Measurements from ENCODE around the gene IQCE.

The IQCE gene

DNA sequence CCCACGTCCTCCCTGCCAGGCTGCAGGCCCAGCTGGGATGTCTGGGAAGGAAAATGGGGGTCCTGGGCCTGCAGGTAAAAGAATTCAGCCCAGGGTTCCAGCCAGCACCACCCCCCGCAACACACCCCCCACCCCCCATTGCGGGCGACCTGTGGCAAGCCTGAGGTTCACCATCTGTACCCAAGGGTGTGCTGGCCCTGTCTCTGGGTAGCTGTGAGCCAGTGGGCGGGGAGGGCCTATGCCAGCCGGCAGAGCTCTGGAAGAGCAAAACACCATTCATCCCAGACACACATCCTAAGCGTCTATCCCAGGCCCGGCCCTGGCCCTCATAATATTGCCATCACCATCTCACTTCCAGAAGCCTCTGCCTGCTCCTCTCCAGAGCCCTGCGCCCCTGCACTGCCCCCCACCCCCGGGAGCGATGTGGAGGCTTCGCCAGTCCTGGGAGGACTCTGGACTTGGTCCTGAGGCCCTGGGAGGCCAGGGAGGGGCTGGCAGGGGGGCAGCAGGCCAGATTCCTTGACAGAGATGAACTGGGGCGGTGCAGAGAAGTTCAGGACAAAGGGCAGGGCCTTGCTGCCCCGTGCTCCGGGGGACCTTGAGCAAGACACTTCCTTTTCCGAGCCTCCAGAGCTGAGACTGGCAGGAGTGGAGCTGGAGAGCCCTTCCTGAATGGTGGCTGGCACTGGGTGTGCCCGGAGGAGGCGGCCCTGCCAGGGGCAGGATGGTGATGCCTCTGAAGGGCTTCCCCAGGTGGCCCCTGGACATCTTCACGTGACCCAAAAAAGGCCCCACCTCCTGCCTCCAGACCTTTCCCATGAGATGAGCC lies 64.3 kb downstream of the IQCE start:
- Histone ChIP-seq H3K36me3 (ENCODE audit: control insufficient read depth, insufficient read depth, low read length) (no peaks in the 10 kb centered on the region), H3K4me1 (ENCODE audit: control insufficient read depth, insufficient read depth, low read length) (peaks cover 11% of the 10 kb centered on the region; the same call in 1 of the 2 replicates), H3K27ac (ENCODE audit: low read length) (no peak overlapping the region), H3K4me3 (ENCODE audit: low read length) (no peak overlapping the region), H3K9me3 (ENCODE audit: control insufficient read depth, insufficient read depth, low read length) (no peaks in the 10 kb centered on the region), H3K27me3 (ENCODE audit: control insufficient read depth, insufficient read depth, low read length) (no peaks in the 10 kb centered on the region)
- WGBS (ENCODE audit: insufficient coverage, insufficient read length), result no CpG with 5 or more reads among the region's 19 CpGs
- no peak for DNase-seq (ENCODE audit: low read depth, low spot score)

DNA sequence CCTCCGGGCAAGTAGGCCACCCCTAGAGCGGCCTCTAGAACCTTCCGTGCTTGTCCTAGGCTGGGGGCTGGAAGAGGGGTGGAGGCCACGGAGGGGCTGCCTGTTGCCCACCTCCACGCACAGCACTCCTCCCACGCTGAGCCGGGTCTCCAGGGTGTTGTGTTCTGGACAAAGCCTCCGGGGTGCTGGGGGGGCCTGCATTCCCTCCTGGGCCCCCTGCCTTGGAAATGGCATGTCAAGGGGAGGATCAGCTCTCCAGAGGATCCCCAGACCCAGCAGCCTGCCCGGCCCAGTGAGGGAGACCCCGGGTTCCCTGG lies 64.9 kb downstream of the IQCE start:
- WGBS (ENCODE audit: insufficient coverage, insufficient read length), result no CpG with 5 or more reads among the region's 10 CpGs
- H3K27ac ChIP-seq (ENCODE audit: low read length), result no peak overlapping the region
- H3K27me3 ChIP-seq (ENCODE audit: control insufficient read depth, insufficient read depth, low read length), result no peaks in the 10 kb centered on the region
- H3K9me3 ChIP-seq (ENCODE audit: control insufficient read depth, insufficient read depth, low read length), result no peaks in the 10 kb centered on the region
- DNase-seq (ENCODE audit: low read depth, low spot score), result no peak
- H3K4me3 ChIP-seq (ENCODE audit: low read length), result no peak overlapping the region
- no peaks in the 10 kb centered on the region for H3K36me3 ChIP-seq (ENCODE audit: control insufficient read depth, insufficient read depth, low read length)
- H3K4me1 ChIP-seq (ENCODE audit: control insufficient read depth, insufficient read depth, low read length), result peaks cover 11% of the 10 kb centered on the region; the same call in 1 of the 2 replicates

DNA sequence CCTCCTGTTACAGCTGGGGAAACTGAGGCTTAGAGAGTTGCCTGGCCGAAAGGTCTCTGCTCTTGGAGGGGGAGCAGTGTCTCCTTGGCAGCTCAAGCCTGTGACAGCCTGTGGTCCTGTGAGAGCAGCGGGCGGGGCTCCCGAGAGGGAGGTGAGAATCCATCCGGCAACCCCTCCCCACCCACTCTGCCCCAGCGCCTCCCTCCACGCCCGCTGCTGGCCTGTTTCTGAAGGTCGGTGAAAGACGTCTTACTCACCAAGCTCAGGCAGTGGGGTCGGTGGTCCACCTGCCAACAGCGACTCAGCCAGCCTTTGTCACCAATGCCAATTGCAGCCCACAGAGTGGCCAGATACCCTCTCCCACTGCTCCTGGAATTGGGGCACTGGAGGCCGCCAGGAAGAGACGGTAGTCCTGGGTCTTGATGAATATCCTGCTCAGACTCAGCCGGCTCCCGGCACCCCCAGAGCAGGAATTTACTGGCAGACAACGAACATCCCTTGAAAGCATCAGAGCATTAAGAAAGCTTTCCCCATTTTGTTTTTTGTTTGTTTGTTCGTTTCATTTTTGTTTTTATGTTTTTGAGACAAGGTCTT lies 65.6 kb downstream of the IQCE start:
- no peak for DNase-seq (ENCODE audit: low read depth, low spot score)
- Histone ChIP-seq H3K4me3 (ENCODE audit: low read length) (no peak overlapping the region), H3K36me3 (ENCODE audit: control insufficient read depth, insufficient read depth, low read length) (no peaks in the 10 kb centered on the region), H3K9me3 (ENCODE audit: control insufficient read depth, insufficient read depth, low read length) (no peaks in the 10 kb centered on the region), H3K27me3 (ENCODE audit: control insufficient read depth, insufficient read depth, low read length) (no peaks in the 10 kb centered on the region), H3K4me1 (ENCODE audit: control insufficient read depth, insufficient read depth, low read length) (peaks cover 11% of the 10 kb centered on the region; the same call in 1 of the 2 replicates), H3K27ac (ENCODE audit: low read length) (no peak overlapping the region)
- no CpG with 5 or more reads among the region's 18 CpGs for WGBS (ENCODE audit: insufficient coverage, insufficient read length)

DNA sequence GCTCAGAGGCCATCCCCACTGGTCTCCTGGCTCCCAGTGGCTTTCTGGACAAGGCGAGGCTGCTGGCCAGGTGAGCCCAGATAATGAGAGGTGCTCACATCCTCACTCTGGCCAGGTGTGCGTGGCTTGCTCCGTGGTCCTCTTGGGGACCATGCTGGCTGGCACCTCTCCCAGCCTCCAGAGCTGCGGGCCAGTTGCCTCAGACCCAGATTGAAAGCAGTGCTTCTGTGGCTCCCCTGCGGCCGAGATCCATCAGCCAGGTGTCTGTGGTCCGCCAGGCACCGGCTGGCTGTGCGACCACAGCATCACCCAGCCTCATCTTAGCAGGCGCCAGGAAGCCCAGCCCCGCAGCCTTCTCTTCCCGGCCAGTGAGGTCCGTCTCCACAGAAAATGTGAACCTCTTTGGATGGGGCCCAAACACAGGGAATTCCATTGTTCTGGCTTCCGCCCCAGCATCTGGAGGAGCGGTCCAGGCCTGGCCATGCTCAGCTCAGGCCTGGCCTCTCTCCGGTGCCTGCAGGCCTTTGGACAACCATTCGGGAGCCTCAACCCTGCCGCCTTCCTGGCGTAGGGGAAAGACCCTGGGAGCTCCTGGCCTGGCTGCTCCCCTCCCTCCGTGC lies 67.8 kb downstream of the IQCE start:
- DNase-seq (ENCODE audit: low read depth, low spot score), result no peak
- Histone ChIP-seq H3K4me1 (ENCODE audit: control insufficient read depth, insufficient read depth, low read length) (peaks cover 7% of the 10 kb centered on the region; the same call in 1 of the 2 replicates), H3K4me3 (ENCODE audit: low read length) (no peak overlapping the region), H3K9me3 (ENCODE audit: control insufficient read depth, insufficient read depth, low read length) (no peaks in the 10 kb centered on the region), H3K36me3 (ENCODE audit: control insufficient read depth, insufficient read depth, low read length) (no peaks in the 10 kb centered on the region), H3K27ac (ENCODE audit: low read length) (no peak overlapping the region), H3K27me3 (ENCODE audit: control insufficient read depth, insufficient read depth, low read length) (no peaks in the 10 kb centered on the region)
- no CpG with 5 or more reads among the region's 20 CpGs for WGBS (ENCODE audit: insufficient coverage, insufficient read length)

DNA sequence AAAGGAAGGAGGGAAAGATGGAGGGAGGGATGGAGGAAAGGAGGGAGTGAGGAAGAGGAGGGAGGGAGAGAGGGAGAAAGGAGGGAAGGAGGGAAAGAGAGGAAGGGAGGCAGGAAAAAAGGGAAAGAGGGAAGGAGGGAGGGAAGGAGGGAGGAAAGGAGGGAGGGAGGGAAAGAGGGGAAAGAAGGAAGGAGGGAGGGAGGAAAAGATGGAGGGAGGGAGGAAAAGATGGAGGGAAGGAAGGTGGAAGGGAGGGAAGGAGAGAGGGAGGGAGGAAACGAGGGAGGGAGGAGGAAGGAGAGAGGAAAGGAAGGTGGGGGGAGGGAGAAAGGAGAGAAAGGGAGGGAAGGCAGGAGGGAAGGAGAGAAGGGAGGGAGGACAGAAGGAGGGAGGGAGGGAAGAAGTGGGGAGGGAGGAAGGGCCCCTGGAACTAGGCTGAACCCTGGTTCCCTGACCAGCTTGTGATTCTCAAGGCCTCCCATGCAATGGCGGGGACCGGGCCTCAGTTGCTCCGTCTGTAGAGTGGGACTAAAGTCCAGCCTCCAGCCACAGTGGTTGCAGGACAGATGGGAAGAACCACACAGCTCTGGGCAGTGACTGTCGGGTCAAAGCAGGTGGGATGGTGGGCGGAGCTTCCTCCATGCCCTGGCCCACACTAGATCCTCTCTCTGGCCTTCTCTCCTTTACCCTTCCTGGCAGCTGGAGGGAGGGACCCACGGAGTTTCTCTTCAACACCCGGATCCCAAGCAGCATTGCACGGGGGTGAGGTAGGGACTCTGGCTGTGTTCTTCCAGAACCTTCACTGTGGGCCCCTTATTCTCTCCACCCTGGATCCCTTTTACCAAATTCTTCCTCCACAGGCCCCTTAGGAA lies 68.7 kb downstream of the IQCE start:
- whole genome bisulfite sequencing (ENCODE audit: insufficient coverage, insufficient read length), result 100% methylated on average over 1 of the region's 9 CpGs
- H3K4me1 ChIP-seq (ENCODE audit: control insufficient read depth, insufficient read depth, low read length), result 0 out of 2 replicates have a peak, but pooled peaks cover 2% of the 10 kb centered on the region
- no peak for DNase-seq (ENCODE audit: low read depth, low spot score)
- no peaks in the 10 kb centered on the region for H3K9me3 ChIP-seq (ENCODE audit: control insufficient read depth, insufficient read depth, low read length)
- no peak overlapping the region for H3K27ac ChIP-seq (ENCODE audit: low read length)
- no peaks in the 10 kb centered on the region for H3K36me3 ChIP-seq (ENCODE audit: control insufficient read depth, insufficient read depth, low read length)
- H3K27me3 ChIP-seq (ENCODE audit: control insufficient read depth, insufficient read depth, low read length), result no peaks in the 10 kb centered on the region
- no peak overlapping the region for H3K4me3 ChIP-seq (ENCODE audit: low read length)

DNA sequence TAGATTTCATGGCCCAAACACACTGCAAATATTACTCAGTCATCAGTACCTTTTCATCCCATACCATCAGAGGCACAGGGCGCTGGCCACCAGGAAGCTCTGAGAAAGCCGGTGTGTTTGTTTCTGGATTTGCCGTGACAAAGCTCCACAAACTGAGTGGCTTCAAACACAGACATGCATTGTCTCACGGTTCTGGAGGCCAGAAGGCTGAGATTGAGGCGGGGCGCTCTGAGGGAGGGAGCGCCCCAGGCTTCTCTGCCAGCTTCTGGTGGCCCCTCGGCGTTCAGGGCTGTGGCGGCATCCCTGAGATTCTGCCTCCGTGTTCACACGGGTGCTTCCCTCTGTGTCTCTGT lies 69.3 kb downstream of the IQCE start:
- no peak for DNase-seq (ENCODE audit: low read depth, low spot score)
- no peak overlapping the region for H3K4me3 ChIP-seq (ENCODE audit: low read length)
- H3K36me3 ChIP-seq (ENCODE audit: control insufficient read depth, insufficient read depth, low read length), result no peaks in the 10 kb centered on the region
- H3K4me1 ChIP-seq (ENCODE audit: control insufficient read depth, insufficient read depth, low read length), result 0 out of 2 replicates have a peak, but pooled peaks cover 3% of the 10 kb centered on the region
- WGBS (ENCODE audit: insufficient coverage, insufficient read length), result no CpG with 5 or more reads among the region's 12 CpGs
- H3K27ac ChIP-seq (ENCODE audit: low read length), result no peak overlapping the region
- no peaks in the 10 kb centered on the region for H3K27me3 ChIP-seq (ENCODE audit: control insufficient read depth, insufficient read depth, low read length)
- no peaks in the 10 kb centered on the region for H3K9me3 ChIP-seq (ENCODE audit: control insufficient read depth, insufficient read depth, low read length)

DNA sequence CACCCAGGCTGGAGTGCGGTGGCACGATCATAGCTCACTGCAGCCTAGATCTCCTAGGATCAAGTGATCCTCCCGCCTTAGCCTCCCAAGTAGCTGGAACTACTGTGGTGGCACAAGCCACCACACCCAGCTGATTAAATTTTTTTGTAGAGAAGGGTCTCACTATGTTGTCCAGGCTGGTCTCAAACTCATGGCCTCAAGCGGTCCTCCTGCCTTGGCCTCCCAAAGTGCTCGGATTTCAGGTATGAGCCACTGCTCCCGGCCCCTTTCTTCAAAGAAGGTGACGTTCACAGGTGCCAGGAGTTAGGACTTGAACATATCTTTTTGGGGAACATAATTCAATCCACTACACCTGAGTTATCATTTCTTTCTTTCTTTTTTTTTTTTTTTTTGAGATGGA lies 70.1 kb downstream of the IQCE start:
- Histone ChIP-seq H3K36me3 (ENCODE audit: control insufficient read depth, insufficient read depth, low read length) (no peaks in the 10 kb centered on the region), H3K9me3 (ENCODE audit: control insufficient read depth, insufficient read depth, low read length) (no peaks in the 10 kb centered on the region), H3K27me3 (ENCODE audit: control insufficient read depth, insufficient read depth, low read length) (no peaks in the 10 kb centered on the region), H3K4me1 (ENCODE audit: control insufficient read depth, insufficient read depth, low read length) (peaks cover 5% of the 10 kb centered on the region; the same call in 1 of the 2 replicates), H3K27ac (ENCODE audit: low read length) (no peak overlapping the region), H3K4me3 (ENCODE audit: low read length) (no peak overlapping the region)
- WGBS (ENCODE audit: insufficient coverage, insufficient read length), result no CpG with 5 or more reads among the region's 7 CpGs
- no peak for DNase-seq (ENCODE audit: low read depth, low spot score)

DNA sequence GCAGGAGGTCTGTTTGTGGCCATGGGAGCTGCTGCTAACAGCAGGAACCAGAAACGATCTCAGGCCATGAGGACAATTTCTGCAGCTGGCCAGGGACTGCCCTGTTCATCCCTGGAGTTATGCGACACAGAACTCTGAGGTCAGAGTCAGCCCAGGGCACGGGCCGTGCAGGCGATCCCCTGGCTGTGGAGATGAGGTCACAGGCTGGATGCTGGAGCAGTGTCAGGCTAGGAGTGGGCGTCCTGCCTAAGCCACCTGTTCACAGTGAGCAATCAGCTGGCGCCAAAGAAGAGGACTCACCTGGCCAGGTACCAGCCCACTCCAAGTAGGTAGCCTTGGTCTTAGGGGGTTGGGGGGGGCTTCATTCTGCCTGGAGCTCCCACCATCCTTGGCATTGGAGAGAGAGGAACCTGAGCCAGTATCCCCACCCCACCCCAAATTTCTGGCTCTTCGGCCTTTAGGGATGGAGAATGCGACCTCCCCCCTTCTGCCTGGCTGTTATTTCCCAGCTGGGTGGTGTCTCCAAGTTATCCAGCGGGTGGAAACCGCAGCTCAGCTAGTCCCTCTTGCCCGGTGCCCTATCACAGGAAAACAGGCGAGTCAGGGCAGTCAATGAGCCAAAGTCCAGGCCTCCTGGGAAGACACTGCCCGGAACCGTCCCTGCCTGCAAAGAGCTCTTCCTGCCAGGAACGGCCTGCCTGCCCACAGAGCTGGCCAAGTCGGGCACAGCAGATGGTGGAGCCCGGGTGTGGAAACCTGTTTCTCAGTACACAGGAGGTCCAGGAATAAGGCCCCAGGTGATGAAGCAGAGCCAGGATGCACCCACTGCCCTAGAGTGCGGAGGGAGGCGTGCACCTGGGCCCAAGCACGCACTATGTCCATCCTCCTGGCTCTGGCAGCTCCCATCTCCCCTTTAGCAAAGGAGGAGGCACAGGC lies 71.2 kb downstream of the IQCE start:
- no peak for DNase-seq (ENCODE audit: low read depth, low spot score)
- no peak overlapping the region for H3K4me3 ChIP-seq (ENCODE audit: low read length)
- WGBS (ENCODE audit: insufficient coverage, insufficient read length), result no CpG with 5 or more reads among the region's 21 CpGs
- H3K27ac ChIP-seq (ENCODE audit: low read length), result no peak overlapping the region
- H3K36me3 ChIP-seq (ENCODE audit: control insufficient read depth, insufficient read depth, low read length), result no peaks in the 10 kb centered on the region
- H3K9me3 ChIP-seq (ENCODE audit: control insufficient read depth, insufficient read depth, low read length), result no peaks in the 10 kb centered on the region
- H3K4me1 ChIP-seq (ENCODE audit: control insufficient read depth, insufficient read depth, low read length), result peaks cover 7% of the 10 kb centered on the region; the same call in 1 of the 2 replicates
- H3K27me3 ChIP-seq (ENCODE audit: control insufficient read depth, insufficient read depth, low read length), result no peaks in the 10 kb centered on the region

DNA sequence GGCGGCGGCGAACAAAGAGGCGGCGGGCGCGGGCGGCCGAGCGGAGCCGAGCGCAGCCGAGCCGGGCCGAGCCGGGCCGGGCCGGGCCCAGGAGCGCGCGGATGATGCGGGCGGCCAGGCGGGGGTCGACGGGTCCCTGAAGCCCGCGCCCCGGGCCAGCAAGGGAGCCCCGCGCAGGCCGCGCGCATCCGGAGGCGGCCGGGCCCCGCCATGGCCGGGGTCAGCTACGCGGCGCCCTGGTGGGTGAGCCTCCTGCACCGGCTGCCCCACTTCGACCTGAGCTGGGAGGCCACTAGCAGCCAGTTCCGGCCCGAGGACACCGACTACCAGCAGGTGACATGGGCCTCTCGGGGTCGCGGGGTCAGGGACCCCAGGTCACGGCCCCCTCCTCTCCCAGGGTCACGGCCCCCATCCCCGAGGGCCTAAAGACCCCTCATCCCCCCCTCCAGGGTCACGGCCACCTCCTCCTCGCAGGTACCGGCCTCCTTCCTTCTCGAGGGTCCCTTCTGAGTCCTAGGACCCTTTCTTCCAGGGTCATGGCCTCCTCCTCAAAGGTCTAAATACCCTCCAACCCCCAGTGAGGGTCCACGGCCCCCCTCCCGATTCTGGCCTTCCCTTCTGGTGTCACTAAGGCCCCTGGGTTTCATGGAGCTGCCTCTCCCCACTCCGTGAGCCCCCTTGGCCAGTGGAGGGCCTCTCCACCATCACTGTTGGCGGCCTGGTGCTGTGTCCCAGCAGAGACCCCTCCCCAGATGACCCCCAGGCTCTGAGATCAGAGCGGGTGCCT lies 73.4 kb downstream of the IQCE start, which contains the start of gene TTYH3:
Gene TTYH3 (plus strand): TSS at position 41 of the 787 bp plus-strand sequence. CDS start 170 bp downstream, at position 211.
- H3K4me3 ChIP-seq (ENCODE audit: low read length), result peak within 1 kb of the TSS; percentile 64
- H3K27ac ChIP-seq (ENCODE audit: low read length), result no peak within 1 kb of the TSS
- H3K36me3 ChIP-seq (ENCODE audit: control insufficient read depth, insufficient read depth, low read length), result 0 out of 2 replicates have a peak, but pooled peaks cover 2% of the 10 kb centered on the region
- H3K9me3 ChIP-seq (ENCODE audit: control insufficient read depth, insufficient read depth, low read length), result no peaks in the 10 kb centered on the region
- H3K27me3 ChIP-seq (ENCODE audit: control insufficient read depth, insufficient read depth, low read length), result no peaks in the 10 kb centered on the region
- WGBS (ENCODE audit: insufficient coverage, insufficient read length), result no CpG with 5 or more reads among the region's 62 CpGs
- DNase-seq (ENCODE audit: low read depth, low spot score), result no peak
- H3K4me1 ChIP-seq (ENCODE audit: control insufficient read depth, insufficient read depth, low read length), result peaks cover 7% of the 10 kb centered on the region; the same call in 1 of the 2 replicates

Measured in iPS DF 6.9 (cell line).